ENCODE results near the gene TAOK1. TPM values are rescaled to one million over a fixed set of nuclear protein-coding genes. Genes with fewer than 3 reads are reported as not detected.
A peak's percentile ranks its signal among the peaks of the same experiment; 100 is the strongest.

Gene TAOK1
- total RNA-seq, 1 donor from 2014 or later, result 89.1 TPM

DNA sequence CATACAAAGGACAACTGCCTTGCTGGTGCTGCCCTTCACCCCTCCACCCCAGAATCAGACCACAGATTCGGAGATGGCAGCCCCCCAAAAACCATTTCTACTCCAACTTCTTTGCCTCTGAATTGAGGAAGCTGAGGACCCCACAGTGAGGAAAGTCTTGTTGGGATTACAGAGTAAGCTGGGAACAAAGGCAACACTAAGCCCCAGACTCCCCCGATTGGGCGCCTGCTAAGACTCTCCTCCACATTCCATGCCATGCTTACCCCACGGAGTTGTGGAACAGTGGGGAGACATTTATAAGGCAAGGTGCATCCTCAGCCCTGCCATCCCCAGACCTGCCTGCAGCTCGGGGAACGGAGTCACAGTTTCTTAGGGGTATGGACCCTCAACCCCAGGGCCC is 197.4 kb downstream of the TAOK1 start:
- Mint-ChIP-seq H3K27me3 (no peaks in the 10 kb centered on the region), H3K4me3 (ENCODE audit: low read depth) (peak overlapping the region; percentile 79), H3K36me3 (ENCODE audit: insufficient read depth) (no peaks in the 10 kb centered on the region), H3K27ac (no peak overlapping the region), H3K4me1 (ENCODE audit: low read depth) (peaks cover 28% of the 10 kb centered on the region), H3K9me3 (ENCODE audit: low read depth) (no peaks in the 10 kb centered on the region)
- TF ChIP-seq, protein P1, sequence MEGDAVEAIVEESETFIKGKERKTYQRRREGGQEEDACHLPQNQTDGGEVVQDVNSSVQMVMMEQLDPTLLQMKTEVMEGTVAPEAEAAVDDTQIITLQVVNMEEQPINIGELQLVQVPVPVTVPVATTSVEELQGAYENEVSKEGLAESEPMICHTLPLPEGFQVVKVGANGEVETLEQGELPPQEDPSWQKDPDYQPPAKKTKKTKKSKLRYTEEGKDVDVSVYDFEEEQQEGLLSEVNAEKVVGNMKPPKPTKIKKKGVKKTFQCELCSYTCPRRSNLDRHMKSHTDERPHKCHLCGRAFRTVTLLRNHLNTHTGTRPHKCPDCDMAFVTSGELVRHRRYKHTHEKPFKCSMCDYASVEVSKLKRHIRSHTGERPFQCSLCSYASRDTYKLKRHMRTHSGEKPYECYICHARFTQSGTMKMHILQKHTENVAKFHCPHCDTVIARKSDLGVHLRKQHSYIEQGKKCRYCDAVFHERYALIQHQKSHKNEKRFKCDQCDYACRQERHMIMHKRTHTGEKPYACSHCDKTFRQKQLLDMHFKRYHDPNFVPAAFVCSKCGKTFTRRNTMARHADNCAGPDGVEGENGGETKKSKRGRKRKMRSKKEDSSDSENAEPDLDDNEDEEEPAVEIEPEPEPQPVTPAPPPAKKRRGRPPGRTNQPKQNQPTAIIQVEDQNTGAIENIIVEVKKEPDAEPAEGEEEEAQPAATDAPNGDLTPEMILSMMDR (IDR thresholded peaks at IDR 0.05; ENCODE audit: unreplicated experiment), result no peak
- DNase-seq (ENCODE audit: low spot score, unreplicated experiment), result no peak

DNA sequence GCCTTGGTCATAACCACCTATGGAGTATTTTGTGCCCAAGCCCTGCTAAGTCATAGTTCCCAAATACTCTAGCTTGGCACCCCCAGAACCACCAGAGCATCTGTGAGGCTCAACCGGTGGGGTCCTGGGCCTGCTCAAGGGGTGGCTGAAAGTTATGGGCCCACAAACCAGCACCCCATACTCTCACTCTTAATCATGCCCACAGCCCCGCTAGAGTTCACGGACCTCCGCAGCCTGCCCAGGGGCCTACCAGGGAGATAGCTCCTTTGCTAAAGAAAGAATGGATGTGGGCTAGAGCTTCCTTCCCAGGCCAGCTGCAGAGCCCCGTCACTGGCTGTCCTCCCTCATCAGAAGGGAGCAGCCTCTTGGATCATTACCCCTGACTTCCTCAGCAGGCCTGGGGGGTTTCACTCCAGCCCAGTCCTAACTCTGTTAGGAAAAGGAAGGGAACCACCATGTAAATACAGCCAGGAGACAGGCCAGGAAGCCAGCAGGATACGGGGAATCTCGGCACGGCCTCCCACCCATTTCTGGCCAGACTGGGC is 197.9 kb downstream of the TAOK1 start:
- peak overlapping the region; percentile 79 for H3K4me3 Mint-ChIP-seq (ENCODE audit: low read depth)
- H3K27ac Mint-ChIP-seq, result peak overlapping the region; percentile 69
- H3K27me3 Mint-ChIP-seq, result no peaks in the 10 kb centered on the region
- H3K36me3 Mint-ChIP-seq (ENCODE audit: insufficient read depth), result no peaks in the 10 kb centered on the region
- DNase-seq (ENCODE audit: low spot score, unreplicated experiment), result no peak
- no peaks in the 10 kb centered on the region for H3K9me3 Mint-ChIP-seq (ENCODE audit: low read depth)
- peaks cover 28% of the 10 kb centered on the region for H3K4me1 Mint-ChIP-seq (ENCODE audit: low read depth)
- TF ChIP-seq, protein P1 (IDR thresholded peaks at IDR 0.05; ENCODE audit: unreplicated experiment), result no peak

DNA sequence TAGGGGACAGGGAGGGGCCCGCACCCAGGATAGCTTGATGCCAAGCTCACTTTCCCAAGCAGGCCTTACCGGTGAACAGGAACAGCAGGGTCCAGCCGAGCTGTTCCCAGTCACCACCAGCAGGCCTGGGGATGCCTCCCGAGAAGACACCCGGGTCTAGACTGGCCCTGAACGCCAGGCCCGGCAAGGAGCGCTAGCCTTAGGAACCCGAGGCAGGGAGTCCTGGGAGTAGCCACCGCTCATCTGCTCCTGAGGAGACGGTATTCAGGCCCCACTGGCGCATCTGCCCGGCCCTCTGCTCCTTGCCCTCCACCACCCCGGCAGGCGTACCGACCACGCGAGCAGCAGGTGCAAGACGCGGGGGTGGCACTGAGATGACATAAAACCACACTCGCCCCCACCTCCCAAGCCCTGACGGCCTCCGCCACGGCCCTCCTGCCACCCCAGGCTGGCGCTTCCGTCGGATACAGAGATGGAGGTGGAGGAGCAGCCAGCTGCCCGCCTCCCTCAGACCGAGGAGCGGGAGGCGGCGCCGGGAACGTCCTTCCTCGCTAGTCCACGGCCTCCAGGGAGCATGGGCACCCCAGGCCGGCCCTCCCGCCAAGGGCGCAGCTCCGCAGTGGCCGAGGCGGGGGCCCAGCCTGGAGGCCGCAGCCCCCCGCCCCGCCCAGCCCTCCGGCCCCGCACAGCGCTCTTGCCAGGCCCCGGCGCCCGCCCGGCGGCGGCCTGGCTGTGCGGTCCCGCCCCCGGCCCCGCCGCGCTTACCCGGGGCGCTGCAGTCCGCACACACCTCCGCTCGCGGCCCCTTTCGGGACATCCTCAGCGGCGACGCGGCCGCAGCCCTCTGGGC is 198.6 kb downstream of the TAOK1 start:
- peak overlapping the region; percentile 79 for H3K4me3 Mint-ChIP-seq (ENCODE audit: low read depth)
- no peaks in the 10 kb centered on the region for H3K36me3 Mint-ChIP-seq (ENCODE audit: insufficient read depth)
- TF ChIP-seq, protein P1 (IDR thresholded peaks at IDR 0.05; ENCODE audit: unreplicated experiment), result no peak
- peaks cover 28% of the 10 kb centered on the region for H3K4me1 Mint-ChIP-seq (ENCODE audit: low read depth)
- no peaks in the 10 kb centered on the region for H3K27me3 Mint-ChIP-seq
- no peak overlapping the region for H3K27ac Mint-ChIP-seq
- DNase-seq (ENCODE audit: low spot score, unreplicated experiment), result no peak
- H3K9me3 Mint-ChIP-seq (ENCODE audit: low read depth), result no peaks in the 10 kb centered on the region

DNA sequence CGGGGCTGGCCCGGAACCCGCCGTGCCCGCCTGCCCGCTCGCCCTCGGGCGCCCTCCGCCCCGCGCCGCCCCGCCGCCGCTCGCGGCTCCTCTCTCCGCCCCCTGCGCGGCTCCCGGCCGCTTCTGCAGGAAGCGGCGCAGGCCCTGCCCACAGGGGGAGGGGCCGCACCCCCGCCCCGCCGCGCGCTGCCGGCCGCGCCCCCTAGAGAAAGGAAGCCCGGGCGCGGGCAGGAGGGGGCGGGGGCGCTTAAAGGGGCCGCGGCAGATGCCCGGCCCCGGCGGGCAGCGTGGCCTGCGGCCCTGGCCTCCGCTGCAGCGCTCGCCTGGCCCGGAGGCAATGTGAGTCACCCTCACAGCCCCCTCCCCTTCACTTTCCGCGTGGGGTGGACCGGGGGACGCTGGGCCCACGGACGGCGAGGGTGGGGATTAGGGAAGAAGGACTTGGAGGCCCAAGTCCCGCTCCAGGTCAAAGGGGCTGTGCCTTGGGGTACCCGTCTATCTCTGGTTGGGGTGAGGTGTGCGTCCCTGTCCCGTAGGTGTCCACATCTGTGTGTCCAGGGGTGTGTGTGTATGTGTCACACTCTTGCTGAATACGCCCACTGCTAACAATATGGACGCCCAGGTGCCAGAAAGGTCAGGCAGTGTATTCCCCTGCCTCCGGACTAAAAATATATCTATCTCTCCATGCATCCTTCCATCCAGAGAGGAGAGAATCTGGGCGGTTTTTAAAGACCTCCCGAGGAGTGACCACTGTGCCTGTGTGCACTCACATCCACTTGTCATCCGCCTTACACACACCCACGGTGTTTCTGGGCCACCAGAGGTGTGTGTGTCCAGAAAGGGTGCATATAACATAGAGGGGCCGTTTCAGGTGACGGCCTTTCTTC is 199.6 kb downstream of the TAOK1 start, which contains the start of gene GIT1:
Gene GIT1 (minus strand): TSS at position 125 of the 887 bp plus-strand sequence. CDS start 270 bp downstream, outside the sequence.
- Mint-ChIP-seq H3K27me3 (no peaks in the 10 kb centered on the region), H3K27ac (peak within 1 kb of the TSS; percentile 1), H3K4me3 (ENCODE audit: low read depth) (peak within 1 kb of the TSS; percentile 79), H3K4me1 (ENCODE audit: low read depth) (peaks cover 22% of the 10 kb centered on the region), H3K9me3 (ENCODE audit: low read depth) (no peaks in the 10 kb centered on the region), H3K36me3 (ENCODE audit: insufficient read depth) (no peaks in the 10 kb centered on the region)
- DNase-seq (ENCODE audit: low spot score, unreplicated experiment), result peak; percentile 79
- TF ChIP-seq, protein P1 (IDR thresholded peaks at IDR 0.05; ENCODE audit: unreplicated experiment), result no peak

All from progenitor cell of endocrine pancreas (in vitro differentiated cells).